Body of pancreas (tissue), 4 donors: ENCODE data around the gene CHST3.

Source experiments
- POLR2A ChIP-seq, 3 donors: fragments of 450-650 bp; IDR thresholded peaks; one replicate each; pipeline ENCODE4 v1.6.1; 2016; ENCODE audit warnings: antibody characterized with exemption in 3 of 3, mild to moderate bottlenecking in 2 of 3
- TF ChIP-seq, protein P1 (sequence below), 7 experiments: fragments of 450-650 bp in 4 of 7; fragments of 200-600 bp in 3 of 7; sonication (generic) in 3 of 7; IDR thresholded peaks; one replicate each; pipeline ENCODE4 v1.5.1; 2016 to 2019; ENCODE audit warnings: antibody characterized with exemption in 7 of 7

DNA sequence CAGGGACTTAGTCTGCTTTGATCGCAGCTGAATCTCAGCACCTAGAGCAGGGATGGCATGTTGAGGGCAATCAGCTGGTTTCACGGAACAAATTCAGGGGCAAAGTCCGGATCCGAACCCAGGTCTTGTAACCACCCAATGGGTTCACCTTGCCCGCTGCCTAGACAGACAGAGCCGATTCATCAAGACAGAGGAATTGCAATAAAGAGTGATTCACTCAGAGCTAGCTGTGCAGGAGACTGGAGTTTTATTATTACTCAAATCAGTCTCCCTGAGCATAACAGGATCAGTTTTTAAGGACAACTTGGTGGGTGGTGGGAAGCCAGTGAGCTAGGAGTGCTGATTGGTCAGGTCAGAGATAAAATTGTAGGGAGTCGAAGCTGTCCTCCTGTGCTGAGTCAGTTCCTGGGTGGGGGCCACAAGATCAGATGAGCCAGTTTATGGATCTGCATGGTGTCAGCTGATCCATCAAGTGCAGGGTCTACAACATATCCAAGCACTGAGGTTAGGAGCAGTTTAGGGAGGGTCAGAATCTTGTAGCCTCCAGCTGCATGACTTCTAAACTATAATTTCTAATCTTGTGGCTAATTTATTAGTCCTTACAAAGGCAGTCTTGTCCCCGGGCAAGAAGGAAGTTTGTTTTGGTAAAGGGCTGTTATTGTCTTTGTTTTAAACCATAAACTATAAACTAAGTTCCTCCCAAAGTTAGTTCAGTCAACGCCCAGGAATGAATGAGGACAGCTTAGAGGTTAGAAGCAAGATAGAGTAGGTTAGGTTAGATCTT is 43.5 kb upstream of the CHST3 start:
- TF ChIP-seq POLR2A (IDR thresholded peaks at IDR 0.05): no peak
- TF ChIP-seq, protein P1, sequence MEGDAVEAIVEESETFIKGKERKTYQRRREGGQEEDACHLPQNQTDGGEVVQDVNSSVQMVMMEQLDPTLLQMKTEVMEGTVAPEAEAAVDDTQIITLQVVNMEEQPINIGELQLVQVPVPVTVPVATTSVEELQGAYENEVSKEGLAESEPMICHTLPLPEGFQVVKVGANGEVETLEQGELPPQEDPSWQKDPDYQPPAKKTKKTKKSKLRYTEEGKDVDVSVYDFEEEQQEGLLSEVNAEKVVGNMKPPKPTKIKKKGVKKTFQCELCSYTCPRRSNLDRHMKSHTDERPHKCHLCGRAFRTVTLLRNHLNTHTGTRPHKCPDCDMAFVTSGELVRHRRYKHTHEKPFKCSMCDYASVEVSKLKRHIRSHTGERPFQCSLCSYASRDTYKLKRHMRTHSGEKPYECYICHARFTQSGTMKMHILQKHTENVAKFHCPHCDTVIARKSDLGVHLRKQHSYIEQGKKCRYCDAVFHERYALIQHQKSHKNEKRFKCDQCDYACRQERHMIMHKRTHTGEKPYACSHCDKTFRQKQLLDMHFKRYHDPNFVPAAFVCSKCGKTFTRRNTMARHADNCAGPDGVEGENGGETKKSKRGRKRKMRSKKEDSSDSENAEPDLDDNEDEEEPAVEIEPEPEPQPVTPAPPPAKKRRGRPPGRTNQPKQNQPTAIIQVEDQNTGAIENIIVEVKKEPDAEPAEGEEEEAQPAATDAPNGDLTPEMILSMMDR (IDR thresholded peaks at IDR 0.05): no peak
